Chondrocyte (in vitro differentiated cells): ENCODE data around the gene RANGAP1. TPM values are rescaled to one million over a fixed set of nuclear protein-coding genes. Genes with fewer than 3 reads are reported as not detected.
A peak's percentile ranks its signal among the peaks of the same experiment; 100 is the strongest.

ENCODE experiments used
- DNase-seq: peaks from one replicate; pipeline ENCODE4 v3.0.0; 2021; ENCODE audit warnings: mixed read lengths, low spot score
- H3K27ac Mint-ChIP-seq: one replicate; pipeline ENCODE4 v1.8.0; 2021; ENCODE audit warnings: mild to moderate bottlenecking, moderate library complexity, mixed read lengths; ENCODE audit not compliant: unreplicated experiment
- H3K27me3 Mint-ChIP-seq: 2 replicates; pipeline ENCODE4 v1.8.0; 2021; ENCODE audit warnings: low read depth, mixed read lengths
- H3K36me3 Mint-ChIP-seq: 2 replicates; pipeline ENCODE4 v1.8.0; 2021; ENCODE audit warnings: low read depth, mixed read lengths
- H3K4me1 Mint-ChIP-seq: 2 replicates; pipeline ENCODE4 v1.8.0; 2021; ENCODE audit warnings: low read depth, mild to moderate bottlenecking, mixed read lengths
- H3K4me3 Mint-ChIP-seq: one replicate; pipeline ENCODE4 v1.8.0; 2021; ENCODE audit warnings: mild to moderate bottlenecking, moderate library complexity, mixed read lengths; ENCODE audit not compliant: unreplicated experiment
- H3K9me3 Mint-ChIP-seq: 2 replicates; pipeline ENCODE4 v1.8.0; 2021; ENCODE audit warnings: low read depth, mixed read lengths
- total RNA-seq: library from RNA; stranded (reverse); gene quantifications from 3 replicates; pipeline ENCODE4 v1.2.1, GENCODE V29; 2021
- TF ChIP-seq, protein P1 (sequence below): fragments of 200-600 bp; sonication (generic); IDR thresholded peaks from 2 replicates; pipeline ENCODE4 v1.5.0; 2021; ENCODE audit warnings: antibody characterized with exemption, mild to moderate bottlenecking, moderate library complexity

RANGAP1 gene
- total RNA-seq, 1 donor from 2014 or later, result 35.4 TPM

DNA sequence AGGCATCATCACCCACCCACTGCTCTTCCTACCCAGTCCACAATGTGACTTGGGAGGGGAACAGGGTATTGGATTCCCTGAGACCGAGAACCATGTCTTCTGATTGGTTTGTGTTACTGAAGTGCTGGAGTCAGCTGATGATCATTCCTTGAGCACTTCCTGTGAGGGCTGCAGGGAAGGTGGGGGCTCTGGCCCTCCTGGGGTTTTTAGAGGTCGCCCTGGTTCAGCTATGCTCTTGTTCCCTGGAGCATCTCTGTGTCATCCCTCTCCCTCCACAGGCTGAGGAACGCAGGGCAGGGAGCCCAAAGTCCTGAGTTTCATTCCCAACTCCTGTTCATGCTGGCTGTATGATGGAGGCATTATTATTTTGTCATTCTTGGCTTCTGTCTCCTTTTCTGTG lies 22.1 kb upstream of the RANGAP1 start:
- Mint-ChIP-seq H3K9me3 (no peaks in the 10 kb centered on the region), H3K36me3 (no peaks in the 10 kb centered on the region), H3K4me3 (no peak overlapping the region), H3K4me1 (peaks cover 37% of the 10 kb centered on the region), H3K27ac (peak overlapping the region; percentile 73), H3K27me3 (no peaks in the 10 kb centered on the region)
- no peak for DNase-seq
- TF ChIP-seq, protein P1, sequence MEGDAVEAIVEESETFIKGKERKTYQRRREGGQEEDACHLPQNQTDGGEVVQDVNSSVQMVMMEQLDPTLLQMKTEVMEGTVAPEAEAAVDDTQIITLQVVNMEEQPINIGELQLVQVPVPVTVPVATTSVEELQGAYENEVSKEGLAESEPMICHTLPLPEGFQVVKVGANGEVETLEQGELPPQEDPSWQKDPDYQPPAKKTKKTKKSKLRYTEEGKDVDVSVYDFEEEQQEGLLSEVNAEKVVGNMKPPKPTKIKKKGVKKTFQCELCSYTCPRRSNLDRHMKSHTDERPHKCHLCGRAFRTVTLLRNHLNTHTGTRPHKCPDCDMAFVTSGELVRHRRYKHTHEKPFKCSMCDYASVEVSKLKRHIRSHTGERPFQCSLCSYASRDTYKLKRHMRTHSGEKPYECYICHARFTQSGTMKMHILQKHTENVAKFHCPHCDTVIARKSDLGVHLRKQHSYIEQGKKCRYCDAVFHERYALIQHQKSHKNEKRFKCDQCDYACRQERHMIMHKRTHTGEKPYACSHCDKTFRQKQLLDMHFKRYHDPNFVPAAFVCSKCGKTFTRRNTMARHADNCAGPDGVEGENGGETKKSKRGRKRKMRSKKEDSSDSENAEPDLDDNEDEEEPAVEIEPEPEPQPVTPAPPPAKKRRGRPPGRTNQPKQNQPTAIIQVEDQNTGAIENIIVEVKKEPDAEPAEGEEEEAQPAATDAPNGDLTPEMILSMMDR, result no peak

DNA sequence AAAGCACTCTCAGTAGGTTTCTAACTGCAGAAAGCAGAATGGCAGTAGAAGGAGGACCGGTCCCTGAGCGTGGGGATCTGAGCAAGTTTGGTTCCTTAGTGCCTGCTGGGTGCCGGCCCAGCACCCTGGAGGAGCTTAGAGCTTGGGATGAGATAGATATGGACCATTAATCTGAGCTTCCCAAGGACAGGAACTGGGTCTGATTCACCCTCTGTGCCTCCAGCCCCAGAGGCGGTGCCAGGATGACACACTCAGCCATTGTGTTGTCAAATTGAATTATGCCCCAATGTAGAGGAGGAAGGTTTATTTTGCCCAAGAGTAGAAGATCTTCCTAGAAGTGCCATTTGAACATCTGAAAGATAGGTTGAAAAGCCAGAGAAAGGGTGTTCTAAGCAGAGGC lies 19.7 kb upstream of the RANGAP1 start:
- Mint-ChIP-seq H3K27ac (no peak overlapping the region), H3K36me3 (no peaks in the 10 kb centered on the region), H3K4me1 (peaks cover 46% of the 10 kb centered on the region), H3K27me3 (no peaks in the 10 kb centered on the region), H3K9me3 (no peaks in the 10 kb centered on the region), H3K4me3 (no peak overlapping the region)
- TF ChIP-seq, protein P1, result no peak
- no peak for DNase-seq

DNA sequence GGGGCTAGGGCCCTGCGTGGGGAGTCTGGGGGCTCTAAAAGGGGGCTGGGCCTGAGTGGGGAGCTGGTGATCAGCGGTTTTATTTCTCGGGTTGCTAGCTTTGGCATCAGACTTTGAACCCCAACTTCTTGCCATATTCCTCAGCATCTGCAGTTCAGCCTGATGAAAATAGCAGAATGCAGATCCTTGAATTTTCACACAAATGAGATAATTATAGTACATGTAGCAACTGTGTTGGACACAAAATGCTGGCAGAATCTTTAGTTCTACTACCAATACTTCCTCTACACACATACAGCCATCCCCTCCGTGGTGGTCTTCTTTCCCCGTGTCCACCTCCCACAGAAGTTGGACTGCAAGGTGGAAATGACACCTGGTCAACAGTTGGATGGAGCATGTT lies 16.8 kb upstream of the RANGAP1 start:
- TF ChIP-seq, protein P1, result no peak
- Mint-ChIP-seq H3K27ac (peak overlapping the region; percentile 80), H3K4me1 (peaks cover 37% of the 10 kb centered on the region), H3K9me3 (no peaks in the 10 kb centered on the region), H3K36me3 (no peaks in the 10 kb centered on the region), H3K27me3 (no peaks in the 10 kb centered on the region), H3K4me3 (peak overlapping the region; percentile 77)
- no peak for DNase-seq

DNA sequence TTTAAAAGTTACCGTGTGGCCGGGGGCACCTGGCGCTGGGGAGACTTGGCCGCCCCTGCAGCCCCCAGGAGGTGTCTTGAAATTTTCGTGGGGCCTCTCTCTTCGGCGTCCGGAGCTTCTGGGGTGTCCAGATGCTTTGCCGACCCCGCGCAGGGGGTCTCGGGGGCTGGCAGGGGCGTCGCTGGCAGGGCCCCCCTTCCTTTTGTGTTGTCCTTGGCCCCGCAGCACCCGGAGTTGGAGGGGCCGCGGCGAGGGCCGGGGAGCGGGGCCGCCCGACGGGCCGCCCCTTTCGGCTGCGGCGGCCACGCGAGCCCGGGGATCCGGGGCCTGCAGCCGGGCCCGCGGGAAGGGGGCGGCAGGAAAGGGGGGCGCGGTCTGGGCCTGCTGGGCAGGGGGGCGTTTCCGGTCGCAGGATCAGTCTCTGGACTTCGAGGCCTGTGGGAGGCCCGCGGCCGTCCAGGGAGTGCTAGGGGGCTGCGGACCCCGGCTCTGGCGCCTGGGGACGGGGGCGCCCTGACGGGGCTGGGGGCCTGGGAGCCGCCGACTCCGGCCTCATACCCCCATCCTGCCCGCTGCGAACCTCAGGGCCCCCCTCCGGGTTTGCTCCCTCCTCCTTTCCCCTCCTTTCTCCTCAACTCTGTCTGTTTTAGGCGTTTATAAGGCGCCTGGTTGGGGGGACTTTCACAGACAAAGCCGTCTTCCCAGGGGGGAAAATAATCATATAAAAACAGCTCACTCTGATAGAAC lies 16.2 kb upstream of the RANGAP1 start:
- Mint-ChIP-seq H3K27ac (peak overlapping the region; percentile 80), H3K9me3 (no peaks in the 10 kb centered on the region), H3K36me3 (no peaks in the 10 kb centered on the region), H3K27me3 (no peaks in the 10 kb centered on the region), H3K4me1 (peaks cover 31% of the 10 kb centered on the region), H3K4me3 (peak overlapping the region; percentile 77)
- TF ChIP-seq, protein P1, result no peak
- no peak for DNase-seq

DNA sequence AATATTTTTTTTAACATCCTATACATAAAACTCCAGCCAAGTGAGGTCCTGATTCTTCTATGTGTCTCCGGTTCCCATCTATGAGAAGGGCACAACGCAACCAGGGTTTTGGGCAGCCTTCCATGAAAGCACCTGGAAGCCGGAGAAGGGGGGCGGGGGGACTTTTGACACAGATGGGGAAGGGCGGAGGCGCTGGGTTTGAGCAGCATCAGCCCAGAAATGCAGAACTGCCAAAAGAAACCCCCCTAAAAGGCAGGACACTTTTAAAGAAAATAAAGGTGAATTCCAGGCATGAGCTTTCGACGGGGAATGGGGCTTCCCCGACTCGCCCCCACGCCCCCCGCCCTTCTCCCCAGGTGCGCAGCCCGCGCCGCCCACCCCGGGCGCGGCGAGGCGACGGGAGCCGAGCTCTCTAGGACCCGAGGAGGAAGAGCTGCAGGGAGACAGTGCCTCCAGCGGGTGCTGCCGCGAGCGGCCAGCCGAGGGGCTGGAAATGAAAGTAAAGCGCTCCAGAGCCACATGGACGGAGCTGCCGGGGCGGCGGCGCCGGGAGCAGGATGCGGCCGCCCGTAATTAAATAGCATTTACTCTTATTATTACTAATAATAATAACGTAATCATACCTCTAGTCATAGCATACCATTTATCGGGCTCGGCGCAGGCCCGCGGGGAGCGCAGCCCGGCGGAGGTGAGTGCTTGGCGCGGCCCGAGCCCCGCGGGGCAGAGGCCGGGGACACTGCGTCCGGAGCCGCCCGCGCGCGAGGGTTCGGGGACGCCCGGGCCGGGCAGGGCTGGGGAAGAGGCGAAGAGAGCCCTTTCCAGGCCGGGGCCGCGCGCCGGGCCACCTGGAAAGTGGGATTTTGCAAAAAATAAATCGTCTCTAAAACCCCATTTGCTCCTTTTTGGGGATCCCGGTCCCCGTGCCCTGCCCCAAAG lies 15.4 kb upstream of the RANGAP1 start, which contains the start of gene ZC3H7B:
ZC3H7B (plus strand) TSS at position 441 of the 936 bp plus-strand sequence. CDS start 19,136 bp downstream, outside the sequence.
- DNase-seq, result no peak
- Mint-ChIP-seq H3K27me3 (no peaks in the 10 kb centered on the region), H3K27ac (peak within 1 kb of the TSS; percentile 80)

More for the DNA sequence above, 15.4 kb upstream of the RANGAP1 start, which contains the start of gene ZC3H7B:
- Mint-ChIP-seq H3K36me3 (no peaks in the 10 kb centered on the region), H3K4me1 (peaks cover 29% of the 10 kb centered on the region), H3K9me3 (no peaks in the 10 kb centered on the region), H3K4me3 (peak within 1 kb of the TSS; percentile 77)
- TF ChIP-seq, protein P1, result peak; percentile 77
